MM.1S (cell line): Measurements from ENCODE around the gene ZNF577.

Source experiments
- DNase-seq: peaks from one replicate; pipeline ENCODE4 v3.0.0-alpha.2; 2015
- H2AFZ ChIP-seq: fragments of 300-600 bp; sonication (generic); 2 replicates; pipeline ENCODE4 v1.6.0; 2016; ENCODE audit warnings: antibody characterized with exemption, low read length
- H3F3A ChIP-seq: fragments of 300-600 bp; sonication (generic); 2 replicates; pipeline ENCODE4 v1.6.1; 2016; ENCODE audit warnings: mild to moderate bottlenecking, antibody characterized with exemption, low read length, moderate library complexity, mixed read lengths; ENCODE audit not compliant: insufficient read depth
- H3K27ac ChIP-seq: fragments of 300-600 bp; sonication (generic); 2 replicates; pipeline ENCODE4 v1.5.1; 2016; ENCODE audit warnings: mild to moderate bottlenecking, low read length
- H3K27me3 ChIP-seq: fragments of 300-600 bp; sonication (generic); replicated peaks from 2 replicates; pipeline ENCODE4 v1.6.0; 2016; ENCODE audit warnings: low read length; ENCODE audit not compliant: insufficient read depth
- H3K36me3 ChIP-seq: fragments of 300-600 bp; sonication (generic); replicated peaks from 2 replicates; pipeline ENCODE4 v1.6.1; 2016; ENCODE audit warnings: mild to moderate bottlenecking, low read length, mixed read lengths; ENCODE audit not compliant: insufficient read depth
- H3K4me1 ChIP-seq: fragments of 300-600 bp; sonication (generic); 2 replicates; pipeline ENCODE4 v1.6.1; 2016; ENCODE audit warnings: low read length, mixed read lengths
- H3K4me2 ChIP-seq: fragments of 300-600 bp; sonication (generic); 2 replicates; pipeline ENCODE4 v1.6.0; 2016; ENCODE audit warnings: low read depth, low read length
- H3K4me3 ChIP-seq: fragments of 300-600 bp; sonication (generic); 2 replicates; pipeline ENCODE4 v1.5.1; 2016; ENCODE audit warnings: low read length, mixed read lengths
- H3K79me2 ChIP-seq: fragments of 300-600 bp; sonication (generic); 2 replicates; pipeline ENCODE4 v1.6.1; 2016; ENCODE audit warnings: mixed run types, low read length, mixed read lengths
- H3K9ac ChIP-seq: fragments of 300-600 bp; sonication (generic); 2 replicates; pipeline ENCODE4 v1.6.1; 2016; ENCODE audit warnings: low read length, mixed read lengths
- H3K9me2 ChIP-seq: fragments of 300-600 bp; sonication (generic); replicated peaks from 2 replicates; pipeline ENCODE4 v1.6.1; 2016; ENCODE audit warnings: mild to moderate bottlenecking, low read length, mixed read lengths; ENCODE audit not compliant: insufficient read depth
- H3K9me3 ChIP-seq: fragments of 300-600 bp; sonication (generic); replicated peaks from 2 replicates; pipeline ENCODE4 v1.6.1; 2016; ENCODE audit warnings: mild to moderate bottlenecking, low read length, mixed read lengths; ENCODE audit not compliant: insufficient read depth
- H4K20me1 ChIP-seq: fragments of 300-600 bp; sonication (generic); 2 replicates; pipeline ENCODE4 v1.6.1; 2016; ENCODE audit warnings: mild to moderate bottlenecking, low read length, moderate library complexity, mixed read lengths; ENCODE audit not compliant: insufficient read depth
- EZH2 ChIP-seq: fragments of 300-600 bp; sonication (generic); optimal IDR thresholded peaks from 2 replicates; pipeline ENCODE3; 2017; ENCODE audit warnings: low read depth, mild to moderate bottlenecking, antibody characterized with exemption, low read length, mixed read lengths
- EZH2phosphoT487 ChIP-seq: fragments of 300-600 bp; sonication (generic); IDR thresholded peaks from 2 replicates; pipeline ENCODE4 v1.6.1; 2018; ENCODE audit warnings: antibody characterized with exemption, low read length
- TF ChIP-seq, protein P1 (sequence below): fragments of 300-600 bp; sonication (generic); IDR thresholded peaks from 2 replicates; pipeline ENCODE4 v1.5.1; 2016; ENCODE audit warnings: antibody characterized with exemption, low read length, mixed read lengths

The ZNF577 gene

DNA sequence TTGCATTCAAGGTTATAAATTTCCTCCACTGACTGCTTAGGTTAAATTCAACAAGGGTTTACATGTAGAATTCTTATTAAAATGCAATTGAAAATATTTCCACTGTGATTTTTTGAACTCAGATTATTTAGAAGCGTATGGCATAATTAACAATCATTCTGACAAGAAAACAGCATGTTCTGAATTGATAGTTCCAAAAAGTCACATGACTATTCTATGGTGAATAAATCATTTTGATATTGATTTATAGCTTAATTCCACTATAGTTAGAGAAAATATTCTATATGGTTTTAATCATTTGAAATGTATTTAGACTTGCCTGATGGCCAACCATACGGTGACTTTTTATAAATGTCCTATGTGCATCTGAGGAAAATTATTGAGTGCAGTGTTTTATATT lies 3.0 kb downstream of the ZNF577 start:
- H3K79me2 ChIP-seq: no peaks in the 10 kb centered on the region
- no peak overlapping the region for H3K9ac ChIP-seq
- DNase-seq: no peak
- no peaks in the 10 kb centered on the region for H3K9me2 ChIP-seq
- H3K27ac ChIP-seq: no peak overlapping the region
- no peaks in the 10 kb centered on the region for H3K27me3 ChIP-seq
- H3K36me3 ChIP-seq: no peaks in the 10 kb centered on the region
- TF ChIP-seq EZH2: no peak
- no peaks in the 10 kb centered on the region for H3K4me1 ChIP-seq
- no peaks in the 10 kb centered on the region; the same call in 1 of the 2 replicates for H3K9me3 ChIP-seq
- H4K20me1 ChIP-seq: no peaks in the 10 kb centered on the region
- H3F3A ChIP-seq: no peaks in the 10 kb centered on the region
- H2AFZ ChIP-seq: no peak overlapping the region
- H3K4me2 ChIP-seq: no peak overlapping the region
- no peak overlapping the region for H3K4me3 ChIP-seq

DNA sequence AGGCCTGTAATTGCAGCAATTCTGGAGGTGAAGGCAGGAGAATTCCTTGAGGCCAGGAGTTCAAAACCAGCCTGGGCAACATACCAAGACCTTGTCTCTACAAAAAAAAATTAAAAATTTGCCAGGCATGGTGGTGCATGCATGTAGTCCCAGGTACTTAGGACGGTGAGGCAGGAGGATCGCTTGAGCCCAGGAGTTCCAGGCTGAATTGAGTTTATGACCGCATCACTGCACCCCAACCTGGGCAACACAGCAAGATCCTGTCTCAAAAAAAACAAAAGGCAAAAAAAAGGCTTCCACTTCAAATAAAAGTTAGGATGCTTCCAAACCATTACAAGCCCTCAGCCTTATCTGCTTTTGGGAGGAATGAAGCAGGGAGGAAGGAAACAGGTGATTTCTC lies 5.2 kb downstream of the ZNF577 start:
- TF ChIP-seq EZH2: no peak
- TF ChIP-seq, protein P1, sequence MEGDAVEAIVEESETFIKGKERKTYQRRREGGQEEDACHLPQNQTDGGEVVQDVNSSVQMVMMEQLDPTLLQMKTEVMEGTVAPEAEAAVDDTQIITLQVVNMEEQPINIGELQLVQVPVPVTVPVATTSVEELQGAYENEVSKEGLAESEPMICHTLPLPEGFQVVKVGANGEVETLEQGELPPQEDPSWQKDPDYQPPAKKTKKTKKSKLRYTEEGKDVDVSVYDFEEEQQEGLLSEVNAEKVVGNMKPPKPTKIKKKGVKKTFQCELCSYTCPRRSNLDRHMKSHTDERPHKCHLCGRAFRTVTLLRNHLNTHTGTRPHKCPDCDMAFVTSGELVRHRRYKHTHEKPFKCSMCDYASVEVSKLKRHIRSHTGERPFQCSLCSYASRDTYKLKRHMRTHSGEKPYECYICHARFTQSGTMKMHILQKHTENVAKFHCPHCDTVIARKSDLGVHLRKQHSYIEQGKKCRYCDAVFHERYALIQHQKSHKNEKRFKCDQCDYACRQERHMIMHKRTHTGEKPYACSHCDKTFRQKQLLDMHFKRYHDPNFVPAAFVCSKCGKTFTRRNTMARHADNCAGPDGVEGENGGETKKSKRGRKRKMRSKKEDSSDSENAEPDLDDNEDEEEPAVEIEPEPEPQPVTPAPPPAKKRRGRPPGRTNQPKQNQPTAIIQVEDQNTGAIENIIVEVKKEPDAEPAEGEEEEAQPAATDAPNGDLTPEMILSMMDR: no peak
- no peak overlapping the region for H3K4me2 ChIP-seq
- H3K9me3 ChIP-seq: no peaks in the 10 kb centered on the region; the same call in 1 of the 2 replicates
- no peak for DNase-seq
- no peaks in the 10 kb centered on the region for H3K79me2 ChIP-seq
- H3K9ac ChIP-seq: no peak overlapping the region
- H4K20me1 ChIP-seq: no peaks in the 10 kb centered on the region
- no peaks in the 10 kb centered on the region for H3F3A ChIP-seq
- no peak overlapping the region for H2AFZ ChIP-seq
- no peak overlapping the region for H3K4me3 ChIP-seq
- H3K27ac ChIP-seq: no peak overlapping the region
- H3K27me3 ChIP-seq: no peaks in the 10 kb centered on the region
- no peaks in the 10 kb centered on the region for H3K36me3 ChIP-seq
- no peaks in the 10 kb centered on the region for H3K9me2 ChIP-seq
- no peaks in the 10 kb centered on the region for H3K4me1 ChIP-seq

DNA sequence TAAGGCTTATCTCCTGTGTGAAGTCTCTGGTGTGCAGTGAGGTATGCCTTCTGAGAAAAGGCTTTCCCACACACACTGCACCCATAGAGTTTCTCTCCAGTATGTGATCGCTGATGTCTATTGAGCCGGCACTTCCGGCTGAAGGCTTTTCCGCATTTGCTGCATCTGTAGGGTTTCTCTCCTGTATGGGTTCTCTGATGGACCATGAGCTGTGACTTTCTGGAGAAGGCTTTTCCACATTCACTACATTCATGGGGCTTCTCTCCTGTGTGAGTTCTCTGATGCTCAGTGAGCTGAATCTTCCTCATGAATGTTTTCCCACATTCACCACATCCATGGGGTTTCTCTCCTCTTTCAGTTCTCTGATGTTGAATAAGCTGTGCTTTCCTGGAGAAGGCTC lies 14.7 kb downstream of the ZNF577 start:
- Histone ChIP-seq H3K4me3 (no peak overlapping the region), H3K27ac (no peak overlapping the region), H2AFZ (no peak overlapping the region), H3K9ac (no peak overlapping the region), H3K4me1 (no peaks in the 10 kb centered on the region), H3K4me2 (no peak overlapping the region), H3K36me3 (no peaks in the 10 kb centered on the region), H3K9me2 (no peaks in the 10 kb centered on the region), H3K9me3 (no peaks in the 10 kb centered on the region), H4K20me1 (no peaks in the 10 kb centered on the region), H3F3A (no peaks in the 10 kb centered on the region), H3K27me3 (no peaks in the 10 kb centered on the region), H3K79me2 (no peaks in the 10 kb centered on the region)
- no peak for DNase-seq
- no peak for TF ChIP-seq EZH2
- no peak for TF ChIP-seq EZH2phosphoT487
- TF ChIP-seq, protein P1: no peak

DNA sequence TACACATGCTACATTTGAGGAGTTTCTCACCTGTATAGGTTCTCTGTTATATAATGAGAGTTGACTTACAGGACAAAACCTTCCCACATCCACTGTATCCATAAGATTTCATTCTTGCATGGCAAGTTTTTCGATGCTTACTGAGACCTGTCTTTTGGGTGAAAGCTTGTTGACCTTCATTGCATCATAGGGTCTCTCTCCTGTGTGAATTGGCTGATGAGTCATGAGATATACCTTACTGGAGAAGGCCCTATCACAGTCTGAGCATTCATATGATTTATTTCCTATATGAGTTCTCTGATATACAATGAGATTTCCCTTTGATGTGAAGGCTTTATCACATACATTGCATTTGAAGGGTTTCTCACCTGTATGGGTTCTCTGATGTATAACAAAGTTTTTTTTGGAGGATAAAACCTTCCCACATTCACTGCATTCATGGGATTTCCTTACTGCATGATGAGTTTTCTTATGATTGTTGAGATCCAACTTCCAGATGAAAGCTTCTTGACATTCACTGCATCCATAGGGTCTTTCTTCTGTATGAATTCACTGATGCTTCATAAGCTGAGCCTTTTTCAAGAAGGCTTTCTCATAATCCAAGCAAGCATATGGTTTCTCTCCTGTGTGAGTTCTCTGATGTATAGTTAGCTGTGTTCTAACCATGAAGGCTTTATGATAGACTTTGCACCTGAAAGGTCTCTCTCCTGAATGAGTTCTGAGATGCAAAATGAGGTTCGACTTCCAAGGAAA lies 25.7 kb downstream of the ZNF577 start:
- no peaks in the 10 kb centered on the region for H3K27me3 ChIP-seq
- no peaks in the 10 kb centered on the region for H3K9me2 ChIP-seq
- H3K4me2 ChIP-seq: no peak overlapping the region
- TF ChIP-seq, protein P1: no peak
- no peak for TF ChIP-seq EZH2phosphoT487
- TF ChIP-seq EZH2: no peak
- H3K36me3 ChIP-seq: no peaks in the 10 kb centered on the region
- no peaks in the 10 kb centered on the region for H3K9me3 ChIP-seq
- H3K4me3 ChIP-seq: no peak overlapping the region
- no peak overlapping the region for H2AFZ ChIP-seq
- no peaks in the 10 kb centered on the region for H3K79me2 ChIP-seq
- no peak for DNase-seq
- no peaks in the 10 kb centered on the region for H4K20me1 ChIP-seq
- H3F3A ChIP-seq: no peaks in the 10 kb centered on the region
- H3K4me1 ChIP-seq: no peaks in the 10 kb centered on the region
- no peak overlapping the region for H3K9ac ChIP-seq
- no peak overlapping the region for H3K27ac ChIP-seq
